Colon (tissue), 2 donors: ENCODE data around the gene TIMELESS.
"Not testable (repeated sequence)": the region's sequence is repeated elsewhere in the genome, so short reads cannot be mapped to it uniquely, and the experiment has no call there.

Experiments
- FAIRE-seq: peaks from 2 replicates; lab custom pipeline; 2012; peaks lifted over from hg19 to GRCh38; lab: Jason Lieb, UNC
- donor health status: control.
- donor health status: control.

The TIMELESS gene

GRCh38 chr12:56468216-56469006 is 19.2 kb upstream of the TIMELESS start, which contains the start of gene SPRYD4:
TSS of gene SPRYD4 (plus strand) at chr12:56468578. CDS start at chr12:56468592, 14 bp downstream.
- no peak for FAIRE-seq

- FAIRE-seq = no peak
Observed at GRCh38 chr12:56462565-56462964, 13.3 kb upstream of the TIMELESS start.

- FAIRE-seq = no peak
Observed at GRCh38 chr12:56461235-56462159, 12.3 kb upstream of the TIMELESS start.

GRCh38 chr12:56457817-56458216 is 8.6 kb upstream of the TIMELESS start:
- no peak for FAIRE-seq

- no peak for FAIRE-seq
Observed at GRCh38 chr12:56454557-56454956, 5.3 kb upstream of the TIMELESS start, which contains the start of gene MIP. TSS of gene MIP (minus strand) at chr12:56454657. CDS start at chr12:56454613, 44 bp downstream.

GRCh38 chr12:56451147-56451546 is 1.9 kb upstream of the TIMELESS start:
- no peak for FAIRE-seq

GRCh38 chr12:56450241-56450640 is 1.0 kb upstream of the TIMELESS start:
- FAIRE-seq = no peak

GRCh38 chr12:56449622-56449984 is 377 bp upstream of the TIMELESS start:
- no peak for FAIRE-seq

- not testable (repeated sequence) for FAIRE-seq
Observed at GRCh38 chr12:56443208-56443607, 6.0 kb downstream of the TIMELESS start.

- FAIRE-seq = no peak
Observed at GRCh38 chr12:56437430-56438176, 11.6 kb downstream of the TIMELESS start.

- FAIRE-seq = no peak
Observed at GRCh38 chr12:56434828-56435227, 14.4 kb downstream of the TIMELESS start.

- FAIRE-seq = no peak
Observed at GRCh38 chr12:56431850-56432249, 17.4 kb downstream of the TIMELESS start.

GRCh38 chr12:56431288-56431687 is 17.9 kb downstream of the TIMELESS start:
- FAIRE-seq = no peak

- FAIRE-seq = no peak
Observed at GRCh38 chr12:56425940-56426438, 23.2 kb downstream of the TIMELESS start.

GRCh38 chr12:56425193-56425592 is 24.0 kb downstream of the TIMELESS start:
- no peak for FAIRE-seq

GRCh38 chr12:56420411-56420810 is 28.8 kb downstream of the TIMELESS start:
- no peak for FAIRE-seq

GRCh38 chr12:56417739-56418138 is 31.5 kb downstream of the TIMELESS start:
- no peak for FAIRE-seq

- FAIRE-seq = no peak
Observed at GRCh38 chr12:56414401-56414800, 34.8 kb downstream of the TIMELESS start.

GRCh38 chr12:56413392-56413791 is 35.8 kb downstream of the TIMELESS start:
- FAIRE-seq = no peak

GRCh38 chr12:56411781-56412639 is 37.2 kb downstream of the TIMELESS start:
- no peak for FAIRE-seq

GRCh38 chr12:56410768-56411167 is 38.5 kb downstream of the TIMELESS start:
- no peak for FAIRE-seq
